Breast epithelium (tissue), 3 donors: Measurements from ENCODE around the gene MMP11.

Experiments
- CTCF ChIP-seq, 3 donors: fragments of 450-650 bp; IDR thresholded peaks; one replicate each; pipeline ENCODE4 v1.5.1; 2016 to 2017; ENCODE audit warnings: antibody characterized with exemption in 3 of 3, mild to moderate bottlenecking in 3 of 3, moderate library complexity in 3 of 3
- POLR2A ChIP-seq: fragments of 450-650 bp; IDR thresholded peaks from one replicate; pipeline ENCODE4 v1.6.1; 2016; ENCODE audit warnings: antibody characterized with exemption, mild to moderate bottlenecking, moderate library complexity
- POLR2AphosphoS5 ChIP-seq, 3 donors: sonication (generic); formaldehyde crosslinking; IDR thresholded peaks; one replicate each; pipeline ENCODE4 v1.6.1; 2017; ENCODE audit warnings: antibody characterized with exemption in 3 of 3

- TF ChIP-seq CTCF (IDR thresholded peaks at IDR 0.05) (no peak), POLR2A (no peak), POLR2AphosphoS5 (IDR thresholded peaks at IDR 0.05) (no peak)
Measured at GRCh38 chr22:23779083-23779482, 6.4 kb downstream of the MMP11 start.
